Gastrocnemius medialis (tissue), 4 donors: ENCODE results near the gene MYL3.

ENCODE experiments used
- CTCF ChIP-seq, 5 experiments: fragments of 450-650 bp in 3 of 5; fragments of 200-600 bp in 2 of 5; sonication (generic) in 2 of 5; IDR thresholded peaks in 4 of 5; conservative IDR thresholded peaks in 1 of 5; 1 replicate in 4 of 5; 2 replicates in 1 of 5; pipeline ENCODE4 v1.5.1; 2016 to 2019; ENCODE audit warnings: antibody characterized with exemption in 5 of 5, mild to moderate bottlenecking in 3 of 5, moderate library complexity in 3 of 5
- POLR2A ChIP-seq, 2 donors: fragments of 450-650 bp; IDR thresholded peaks; one replicate each; pipeline ENCODE4 v1.6.1; 2017; ENCODE audit warnings: antibody characterized with exemption in 2 of 2, mild to moderate bottlenecking in 2 of 2, moderate library complexity in 2 of 2

- TF ChIP-seq CTCF (IDR thresholded peaks at IDR 0.05 in 4 of 5, conservative IDR thresholded peaks at IDR 0.05 in 1 of 5) (no peak), POLR2A (IDR thresholded peaks at IDR 0.05) (no peak)
Observed at GRCh38 chr3:46905213-46905560, 41.9 kb upstream of the MYL3 start.
